ENCODE measurements around the gene CHST10.

- TF ChIP-seq CTCF (IDR thresholded peaks at IDR 0.05): no peak
- TF ChIP-seq POLR2A (IDR thresholded peaks at IDR 0.05): no peak
Measured at GRCh38 chr2:100358554-100358953, 58.9 kb downstream of the CHST10 start.
